ENCODE data around the gene ABI1.

The ABI1 gene

GRCh38 chr10:26770069-26770468 is 90.7 kb downstream of the ABI1 start:
- no peak overlapping the region for H3K27ac ChIP-seq
- DNase-seq (ENCODE audit: low spot score) = no peak
- TF ChIP-seq CTCF (IDR thresholded peaks at IDR 0.05) = no peak

GRCh38 chr10:26765549-26765948 is 95.2 kb downstream of the ABI1 start:
- no peak for TF ChIP-seq CTCF (IDR thresholded peaks at IDR 0.05)
- Histone ChIP-seq H3K4me3 (no peak overlapping the region), H3K27ac (no peak overlapping the region)
- DNase-seq (ENCODE audit: low spot score) = no peak

More at GRCh38 chr10:26770069-26770468, 90.7 kb downstream of the ABI1 start:
- H3K4me3 ChIP-seq = no peak overlapping the region

- H3K27ac ChIP-seq = no peak overlapping the region
- TF ChIP-seq CTCF (IDR thresholded peaks at IDR 0.05) = no peak
- DNase-seq (ENCODE audit: low spot score) = no peak
- H3K4me3 ChIP-seq = no peak overlapping the region
These were observed 101.8 kb downstream of the ABI1 start for GRCh38 chr10:26759008-26759407.

- no peak for TF ChIP-seq CTCF (IDR thresholded peaks at IDR 0.05)
- Histone ChIP-seq H3K4me3 (no peak overlapping the region), H3K27ac (no peak overlapping the region)
- no peak for DNase-seq (ENCODE audit: low spot score)
These were observed 105.3 kb downstream of the ABI1 start for GRCh38 chr10:26755443-26755903.

GRCh38 chr10:26746061-26746460 is 114.7 kb downstream of the ABI1 start:
- no peak overlapping the region for H3K4me3 ChIP-seq
- no peak for DNase-seq (ENCODE audit: low spot score)
- H3K27ac ChIP-seq = no peak overlapping the region
- TF ChIP-seq CTCF (IDR thresholded peaks at IDR 0.05) = no peak

- TF ChIP-seq CTCF (IDR thresholded peaks at IDR 0.05) = no peak
- no peak overlapping the region for H3K4me3 ChIP-seq
- DNase-seq (ENCODE audit: low spot score) = no peak
- no peak overlapping the region for H3K27ac ChIP-seq
These were observed 116.9 kb downstream of the ABI1 start for GRCh38 chr10:26743841-26744240.

- TF ChIP-seq CTCF (IDR thresholded peaks at IDR 0.05) = no peak
- Histone ChIP-seq H3K4me3 (no peak overlapping the region), H3K27ac (no peak overlapping the region)
- DNase-seq (ENCODE audit: low spot score) = no peak
These were observed 117.7 kb downstream of the ABI1 start for GRCh38 chr10:26743091-26743490.
